AG09319 (cell line): ENCODE results near the gene POC1A.

Experiments
- DNase-seq: peaks from one replicate; pipeline ENCODE4 v3.0.0-alpha.2; 2010; ENCODE audit warnings: low read depth; ENCODE audit errors: extremely low read depth
- TF ChIP-seq, protein P1 (sequence below): IDR thresholded peaks from 2 replicates; pipeline ENCODE4 v1.5.1; 2011; ENCODE audit warnings: low read depth, mild to moderate bottlenecking, inconsistent platforms, low read length, moderate library complexity

POC1A gene

DNA sequence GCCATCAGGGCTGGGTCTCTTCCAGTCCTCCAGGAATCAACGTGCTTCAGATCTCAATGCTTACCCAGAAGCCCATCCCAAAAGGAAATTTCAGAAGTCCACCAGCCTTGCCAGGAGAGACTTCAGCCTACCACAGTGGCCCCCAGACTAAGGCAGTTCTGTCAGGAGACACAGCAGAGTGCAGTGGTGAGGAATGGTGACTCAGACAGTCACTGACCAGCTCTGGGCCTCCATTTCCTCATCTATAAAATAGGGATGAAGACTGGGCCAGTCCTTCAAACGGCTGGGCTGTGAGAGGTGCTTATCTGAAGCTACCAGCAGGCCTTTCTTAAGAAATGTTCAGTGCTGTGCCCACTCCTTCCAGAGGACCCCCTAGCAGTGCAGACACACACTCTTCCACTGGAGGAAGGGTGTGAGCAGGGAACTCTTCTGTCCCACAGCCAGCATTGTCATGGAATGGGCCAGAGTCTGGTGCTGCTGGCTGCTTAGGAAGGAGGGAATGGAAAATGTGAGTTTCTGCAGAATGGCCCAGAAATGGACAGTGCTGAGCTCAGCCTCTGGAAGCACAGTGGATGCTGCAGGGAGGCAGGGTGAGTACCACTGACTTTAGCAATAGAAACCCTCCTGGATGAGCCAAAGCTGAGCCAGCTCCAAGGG is 56.2 kb downstream of the POC1A start:
- TF ChIP-seq, protein P1, sequence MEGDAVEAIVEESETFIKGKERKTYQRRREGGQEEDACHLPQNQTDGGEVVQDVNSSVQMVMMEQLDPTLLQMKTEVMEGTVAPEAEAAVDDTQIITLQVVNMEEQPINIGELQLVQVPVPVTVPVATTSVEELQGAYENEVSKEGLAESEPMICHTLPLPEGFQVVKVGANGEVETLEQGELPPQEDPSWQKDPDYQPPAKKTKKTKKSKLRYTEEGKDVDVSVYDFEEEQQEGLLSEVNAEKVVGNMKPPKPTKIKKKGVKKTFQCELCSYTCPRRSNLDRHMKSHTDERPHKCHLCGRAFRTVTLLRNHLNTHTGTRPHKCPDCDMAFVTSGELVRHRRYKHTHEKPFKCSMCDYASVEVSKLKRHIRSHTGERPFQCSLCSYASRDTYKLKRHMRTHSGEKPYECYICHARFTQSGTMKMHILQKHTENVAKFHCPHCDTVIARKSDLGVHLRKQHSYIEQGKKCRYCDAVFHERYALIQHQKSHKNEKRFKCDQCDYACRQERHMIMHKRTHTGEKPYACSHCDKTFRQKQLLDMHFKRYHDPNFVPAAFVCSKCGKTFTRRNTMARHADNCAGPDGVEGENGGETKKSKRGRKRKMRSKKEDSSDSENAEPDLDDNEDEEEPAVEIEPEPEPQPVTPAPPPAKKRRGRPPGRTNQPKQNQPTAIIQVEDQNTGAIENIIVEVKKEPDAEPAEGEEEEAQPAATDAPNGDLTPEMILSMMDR, result no peak
- DNase-seq, result no peak

DNA sequence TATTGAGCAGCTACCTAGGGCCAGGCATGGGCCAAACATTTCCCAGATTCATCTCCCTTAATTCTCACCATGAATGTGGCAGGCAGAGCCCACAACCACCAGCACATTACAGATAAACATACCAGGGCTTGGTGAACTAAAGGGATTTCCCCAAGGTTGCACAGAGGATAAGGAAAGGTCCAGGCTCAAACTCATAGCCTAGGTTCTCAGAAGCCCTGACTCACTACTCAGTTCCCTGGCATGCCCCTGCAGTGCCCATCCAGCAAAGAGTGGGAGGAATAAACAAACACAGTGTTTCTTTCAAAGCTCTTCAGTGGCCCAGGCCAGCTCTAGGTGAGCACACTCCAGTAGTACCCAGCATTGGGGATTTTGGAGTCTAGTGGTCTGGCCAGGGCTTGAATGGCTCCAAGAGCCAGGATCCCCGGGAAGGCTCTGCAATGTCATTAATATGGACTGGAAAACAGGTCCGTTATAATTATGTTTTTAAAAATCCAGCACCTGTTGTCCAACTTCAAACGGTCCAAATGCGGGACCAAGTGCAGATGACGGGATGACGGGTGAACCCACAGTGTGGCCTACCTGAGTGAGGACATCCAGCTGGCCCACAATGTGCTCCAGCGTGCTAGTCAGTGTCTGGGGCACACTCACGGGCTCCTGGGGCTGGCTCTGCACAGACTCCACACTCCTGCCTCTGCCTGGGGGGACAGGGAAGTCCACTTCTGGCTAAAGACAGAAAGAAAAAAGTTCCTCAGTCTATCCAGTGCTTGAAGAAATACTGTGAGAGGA is 58.0 kb downstream of the POC1A start:
- DNase-seq, result no peak
- TF ChIP-seq, protein P1, result no peak

- DNase-seq, result no peak
- TF ChIP-seq, protein P1, result no peak
Measured at GRCh38 chr3:52094571-52095485, 59.4 kb downstream of the POC1A start.

DNA sequence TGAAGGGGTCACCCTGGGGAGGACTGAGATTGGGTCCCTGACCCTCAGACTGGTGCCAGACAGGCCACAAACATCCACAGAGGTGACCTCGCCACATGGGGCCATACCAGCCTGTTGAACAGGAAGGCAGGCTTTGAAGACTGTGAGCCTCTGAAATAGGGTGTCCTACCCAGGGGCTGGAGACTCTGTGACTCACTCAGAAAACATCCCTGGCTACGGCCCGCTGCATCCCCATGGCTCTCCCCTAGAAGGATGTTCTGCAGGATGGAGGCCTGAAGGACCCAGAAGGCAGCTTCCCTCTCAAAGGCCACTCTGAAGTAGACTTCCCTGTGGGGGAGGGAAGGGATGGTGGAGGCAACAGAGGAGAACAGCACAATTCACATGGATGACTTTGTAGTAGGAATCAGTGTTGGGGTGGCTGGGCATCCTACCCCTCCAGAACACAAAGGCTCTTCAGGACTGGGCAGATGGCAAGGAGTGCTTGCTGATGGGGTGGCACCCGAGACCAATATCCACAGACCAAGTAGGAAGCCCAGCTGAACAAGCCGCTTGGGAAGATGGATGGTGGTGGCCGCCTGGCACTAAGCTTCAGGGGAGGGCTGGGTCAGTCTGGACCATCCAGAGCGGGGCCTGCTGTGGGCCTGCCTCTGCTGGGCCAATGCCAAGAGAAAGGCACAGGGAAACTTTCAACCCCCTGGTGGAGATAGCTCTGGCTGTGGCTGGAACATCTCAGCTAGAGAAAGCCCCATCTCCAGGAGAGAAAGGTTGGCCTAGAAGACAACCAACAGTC is 60.3 kb downstream of the POC1A start:
- TF ChIP-seq, protein P1, result no peak
- no peak for DNase-seq

DNA sequence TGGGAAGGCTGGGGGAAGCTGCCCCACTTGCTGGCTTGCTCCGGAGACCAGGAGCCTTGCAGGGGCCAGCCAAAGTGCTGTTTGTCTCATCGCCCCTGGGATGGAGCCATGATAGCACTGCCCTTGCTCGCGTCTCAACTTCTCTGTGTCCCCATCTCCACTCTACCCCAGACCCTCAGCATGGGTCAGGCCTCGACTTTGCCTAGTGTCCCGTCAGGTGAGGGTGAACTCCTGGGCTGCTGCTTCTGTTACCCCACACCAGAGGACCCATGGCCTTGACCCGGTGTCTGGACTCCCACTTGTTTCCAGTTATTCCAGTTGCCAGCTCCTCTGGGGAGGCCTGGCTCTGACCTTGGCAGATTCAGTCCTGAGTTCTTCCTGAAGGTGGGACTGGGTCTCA is 61.3 kb downstream of the POC1A start:
- no peak for DNase-seq
- TF ChIP-seq, protein P1, result no peak

DNA sequence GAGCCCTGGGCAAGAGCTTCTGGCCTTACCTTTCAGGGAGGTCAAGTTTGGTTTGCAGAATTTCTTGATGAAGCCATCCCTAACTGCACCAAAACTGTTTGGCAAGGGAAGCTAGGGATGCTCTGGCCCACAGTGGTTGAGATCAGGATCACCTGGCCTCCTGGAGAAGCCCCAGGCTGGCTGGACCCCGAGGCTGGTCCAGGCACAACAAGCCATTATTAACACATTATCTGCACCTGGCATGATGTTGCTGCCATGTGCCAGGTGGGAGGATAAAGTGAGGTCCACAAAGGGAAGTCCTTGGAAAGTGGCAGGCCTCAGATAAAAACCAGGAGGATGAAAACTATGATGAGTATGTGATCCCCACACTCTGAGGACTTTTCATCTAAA is 62.0 kb downstream of the POC1A start:
- DNase-seq, result no peak
- TF ChIP-seq, protein P1, result no peak
